SK-N-MC (cell line): ENCODE data around the gene SMPD3.

Experiments
- EZH2 ChIP-seq: fragments of 200-600 bp; sonication (generic); IDR thresholded peaks from one replicate; pipeline ENCODE4 v1.6.1; 2017; ENCODE audit warnings: antibody characterized with exemption
- FOXP2 ChIP-seq: optimal IDR thresholded peaks from 2 replicates; pipeline ENCODE3; 2011; ENCODE audit warnings: mild to moderate bottlenecking, moderate library complexity; ENCODE audit not compliant: insufficient read depth; ENCODE audit errors: extremely low read length, control extremely low read depth
- POLR2AphosphoS5 ChIP-seq: IDR thresholded peaks from 2 replicates; pipeline ENCODE4 v1.6.1; 2012; ENCODE audit warnings: mild to moderate bottlenecking, low read depth, low read length, borderline replicate concordance

- no peak for TF ChIP-seq EZH2
- TF ChIP-seq POLR2AphosphoS5 = no peak
- no peak for TF ChIP-seq FOXP2
Observed at GRCh38 chr16:68362262-68362913, 85.9 kb downstream of the SMPD3 start.
